ENCODE measurements around the gene CLEC2A.

- TF ChIP-seq CTCF (IDR thresholded peaks at IDR 0.05; ENCODE audit: insufficient read depth, low read length), result no peak
- TF ChIP-seq REST (IDR thresholded peaks at IDR 0.05; ENCODE audit: insufficient replicate concordance, low read depth), result no peak
- TF ChIP-seq POLR2AphosphoS5 (IDR thresholded peaks at IDR 0.05; ENCODE audit: low read depth), result no peak
- TF ChIP-seq GABPA (IDR thresholded peaks at IDR 0.05; ENCODE audit: low read depth), result no peak
- no peak for TF ChIP-seq SPI1 (IDR thresholded peaks at IDR 0.05; ENCODE audit: borderline replicate concordance, low read depth)
These were observed 43.4 kb downstream of the CLEC2A start for GRCh38 chr12:9888665-9889273.

Measured in HL-60 (cell line).